HG03575 (cell line): Measurements from ENCODE around the gene NRXN3.

ENCODE experiments used
- ATAC-seq: cut with Tn5 transposase; IDR thresholded peaks from one replicate; pipeline ENCODE4 v1.9.1; 2021; ENCODE audit not compliant: unreplicated experiment, insufficient number of reproducible peaks, low FRiP score; ENCODE audit errors: extremely low read depth

The NRXN3 gene

GRCh38 chr14:79587875-79588274 lies 1417.7 kb downstream of the NRXN3 start:
- no peak for ATAC-seq

- ATAC-seq = no peak
Observed at GRCh38 chr14:79588398-79588797, 1418.2 kb downstream of the NRXN3 start.

- no peak for ATAC-seq
Observed at GRCh38 chr14:79596551-79596950, 1426.4 kb downstream of the NRXN3 start.

- no peak for ATAC-seq
Observed at GRCh38 chr14:79597566-79597965, 1427.4 kb downstream of the NRXN3 start.

- ATAC-seq = no peak
Observed at GRCh38 chr14:79598339-79598738, 1428.2 kb downstream of the NRXN3 start.

- no peak for ATAC-seq
Observed at GRCh38 chr14:79599239-79599638, 1429.1 kb downstream of the NRXN3 start.

- no peak for ATAC-seq
Observed at GRCh38 chr14:79600406-79600805, 1430.2 kb downstream of the NRXN3 start.

- no peak for ATAC-seq
Observed at GRCh38 chr14:79601579-79601978, 1431.4 kb downstream of the NRXN3 start.

GRCh38 chr14:79602045-79602444 lies 1431.9 kb downstream of the NRXN3 start:
- no peak for ATAC-seq

- ATAC-seq = no peak
Observed at GRCh38 chr14:79602742-79603141, 1432.6 kb downstream of the NRXN3 start.

GRCh38 chr14:79605849-79606248 lies 1435.7 kb downstream of the NRXN3 start:
- no peak for ATAC-seq

GRCh38 chr14:79608446-79608845 lies 1438.3 kb downstream of the NRXN3 start:
- ATAC-seq = no peak

- ATAC-seq = no peak
Observed at GRCh38 chr14:79613625-79614024, 1443.5 kb downstream of the NRXN3 start.

GRCh38 chr14:79614448-79614847 lies 1444.3 kb downstream of the NRXN3 start:
- ATAC-seq = no peak

GRCh38 chr14:79627058-79627457 lies 1456.9 kb downstream of the NRXN3 start:
- no peak for ATAC-seq

GRCh38 chr14:79629411-79630287 lies 1459.5 kb downstream of the NRXN3 start:
- no peak for ATAC-seq

- ATAC-seq = no peak
Observed at GRCh38 chr14:79630288-79630960, 1460.3 kb downstream of the NRXN3 start.

GRCh38 chr14:79631276-79631675 lies 1461.1 kb downstream of the NRXN3 start:
- ATAC-seq = no peak

- ATAC-seq = no peak
Observed at GRCh38 chr14:79638672-79639266, 1468.6 kb downstream of the NRXN3 start.

GRCh38 chr14:79639613-79640012 lies 1469.4 kb downstream of the NRXN3 start:
- ATAC-seq = no peak
